SK-N-SH treated with all-trans-retinoic acid at 6 μM for 48 hours (cell line): Measurements from ENCODE around the gene RABGAP1L.
"Not testable (repeated sequence)": the region's sequence is repeated elsewhere in the genome, so short reads cannot be mapped to it uniquely, and the experiment has no call there.

ENCODE experiments used
- ARNTL ChIP-seq: fragments of 450-650 bp; formaldehyde crosslinking; IDR thresholded peaks from 2 replicates; pipeline ENCODE4 v1.5.0; 2020; ENCODE audit warnings: low read depth, mild to moderate bottlenecking, moderate library complexity, borderline replicate concordance
- CREB5 ChIP-seq: fragments of 250-450 bp; sonication (Bioruptor Pico); IDR thresholded peaks from 2 replicates; pipeline ENCODE4 v1.5.1; 2020; ENCODE audit warnings: low read depth, mild to moderate bottlenecking, moderate library complexity
- CSDC2 ChIP-seq: fragments of 250-450 bp; sonication (Bioruptor Pico); IDR thresholded peaks from 2 replicates; pipeline ENCODE4 v1.5.0; 2020; ENCODE audit warnings: mild to moderate bottlenecking, moderate library complexity
- CSRNP3 ChIP-seq: fragments of 250-450 bp; sonication (Bioruptor Pico); IDR thresholded peaks from 2 replicates; pipeline ENCODE4 v1.5.1; 2021; ENCODE audit warnings: mild to moderate bottlenecking, moderate library complexity
- ISL1 ChIP-seq: fragments of 250-450 bp; sonication (Bioruptor Pico); IDR thresholded peaks from 2 replicates; pipeline ENCODE4 v2.1.2; 2022; ENCODE audit warnings: mild to moderate bottlenecking, moderate library complexity
- OSR1 ChIP-seq: fragments of 250-450 bp; sonication (Bioruptor Pico); IDR thresholded peaks from 2 replicates; pipeline ENCODE4 v1.8.0; 2022; ENCODE audit warnings: moderate library complexity, mild to moderate bottlenecking, inconsistent platforms
- PATZ1 ChIP-seq: fragments of 250-450 bp; sonication (Bioruptor Pico); IDR thresholded peaks from 2 replicates; pipeline ENCODE4 v1.8.0; 2020; ENCODE audit warnings: mild to moderate bottlenecking, moderate library complexity, borderline replicate concordance
- PPARA ChIP-seq: fragments of 250-450 bp; sonication (Bioruptor Pico); IDR thresholded peaks from 2 replicates; pipeline ENCODE4 v1.5.0; 2020; ENCODE audit warnings: mild to moderate bottlenecking, borderline replicate concordance
- ZFP3 ChIP-seq: fragments of 250-450 bp; sonication (Bioruptor Pico); IDR thresholded peaks from 2 replicates; pipeline ENCODE4 v1.5.0; 2020; ENCODE audit warnings: mild to moderate bottlenecking, moderate library complexity
- ZNF565 ChIP-seq: fragments of 450-650 bp; formaldehyde crosslinking; conservative IDR thresholded peaks from 2 replicates; pipeline ENCODE4 v1.5.0; 2020; ENCODE audit warnings: low read depth, mild to moderate bottlenecking, moderate library complexity
- ZNF8 ChIP-seq: fragments of 450-650 bp; formaldehyde crosslinking; IDR thresholded peaks from 2 replicates; pipeline ENCODE4 v1.5.0; 2020; ENCODE audit warnings: mild to moderate bottlenecking, moderate library complexity

- not testable (repeated sequence) for TF ChIP-seq ZNF565 (CRISPR knock-in tag); PATZ1; CSRNP3 (CRISPR knock-in tag); CREB5 (CRISPR knock-in tag); ZFP3 (CRISPR knock-in tag); ZNF8; OSR1 (CRISPR knock-in tag); PPARA (CRISPR knock-in tag); ISL1 (CRISPR knock-in tag); CSDC2 (CRISPR knock-in tag); ARNTL
Observed at GRCh38 chr1:174848593-174849560, 689.6 kb downstream of the RABGAP1L start.
